WTC11 (cell line): ENCODE results near the gene SOWAHA. TPM values are rescaled to one million over a fixed set of nuclear protein-coding genes. Genes with fewer than 3 reads are reported as not detected.

Source experiments
- ATAC-seq: fragments of 200-7000 bp; cut with Tn5 transposase; 2 replicates; pipeline ENCODE4 v1.10.0; 2021; ENCODE audit warnings: mild to moderate bottlenecking, moderate library complexity
- CTCF ChIA-PET: fragments of 300-600 bp; sonication (Branson Sonifier 250); formaldehyde crosslinking; loops from one replicate; lab custom pipeline; 2021; ENCODE audit warnings: antibody characterized with exemption; lab: Charles Lee
- POLR2A ChIA-PET: fragments of 350-600 bp; sonication (Branson Sonifier 250); formaldehyde crosslinking; loops from one replicate; lab custom pipeline; 2021; ENCODE audit warnings: antibody characterized with exemption; lab: Charles Lee
- DNase-seq: peaks from one replicate; pipeline ENCODE4 v3.0.0; 2021; ENCODE audit warnings: low spot score
- H3K27ac Mint-ChIP-seq: 2 replicates; pipeline ENCODE4 v1.8.0; 2021; ENCODE audit warnings: mixed read lengths
- H3K27me3 Mint-ChIP-seq: 2 replicates; pipeline ENCODE4 v1.8.0; 2021; ENCODE audit warnings: low read depth, mild to moderate bottlenecking, moderate library complexity, mixed read lengths
- H3K36me3 Mint-ChIP-seq: 2 replicates; pipeline ENCODE4 v1.8.0; 2021; ENCODE audit warnings: mixed read lengths
- H3K4me1 Mint-ChIP-seq: 2 replicates; pipeline ENCODE4 v1.8.0; 2022; ENCODE audit warnings: mixed read lengths
- H3K4me3 Mint-ChIP-seq: 2 replicates; pipeline ENCODE4 v1.8.0; 2021; ENCODE audit warnings: mild to moderate bottlenecking, moderate library complexity, mixed read lengths
- H3K9me3 Mint-ChIP-seq: 2 replicates; pipeline ENCODE4 v1.8.0; 2021; ENCODE audit warnings: mixed read lengths
- AR ChIP-seq: fragments of 250-450 bp; sonication (Bioruptor Pico); IDR thresholded peaks from 2 replicates; pipeline ENCODE4 v1.9.0; 2021; ENCODE audit warnings: mild to moderate bottlenecking
- CBFB ChIP-seq: sonication (generic); formaldehyde crosslinking; IDR thresholded peaks from 2 replicates; pipeline ENCODE4 v1.8.1; 2022; ENCODE audit warnings: mild to moderate bottlenecking, low read depth, missing genetic modification reagents
- CREM ChIP-seq: sonication (generic); formaldehyde crosslinking; IDR thresholded peaks from 2 replicates; pipeline ENCODE4 v1.8.1; 2022; ENCODE audit warnings: mild to moderate bottlenecking, missing genetic modification reagents, moderate library complexity
- E2F5 ChIP-seq: sonication (generic); formaldehyde crosslinking; IDR thresholded peaks from 2 replicates; pipeline ENCODE4 v1.8.1; 2022; ENCODE audit warnings: mild to moderate bottlenecking, moderate library complexity, missing genetic modification reagents
- EMX1 ChIP-seq: fragments of 250-450 bp; sonication (Bioruptor Pico); IDR thresholded peaks from 2 replicates; pipeline ENCODE4 v1.8.0; 2021; ENCODE audit warnings: mild to moderate bottlenecking
- FOXP1 ChIP-seq: sonication (generic); formaldehyde crosslinking; IDR thresholded peaks from 2 replicates; pipeline ENCODE4 v1.8.0; 2022; ENCODE audit warnings: missing genetic modification reagents, mild to moderate bottlenecking, moderate library complexity, borderline replicate concordance
- IRF2 ChIP-seq: sonication (generic); formaldehyde crosslinking; IDR thresholded peaks from 2 replicates; pipeline ENCODE4 v1.8.0; 2022; ENCODE audit warnings: low read depth, missing genetic modification reagents, borderline replicate concordance
- KAT7 ChIP-seq: sonication (generic); formaldehyde crosslinking; IDR thresholded peaks from 2 replicates; pipeline ENCODE4 v1.8.1; 2023; ENCODE audit warnings: missing genetic modification reagents, mild to moderate bottlenecking, borderline replicate concordance
- MYBL2 ChIP-seq: sonication (generic); formaldehyde crosslinking; IDR thresholded peaks from 2 replicates; pipeline ENCODE4 v1.8.1; 2023; ENCODE audit warnings: mild to moderate bottlenecking, moderate library complexity, missing genetic modification reagents
- NR2C2 ChIP-seq: sonication (generic); formaldehyde crosslinking; IDR thresholded peaks from 2 replicates; pipeline ENCODE4 v1.8.0; 2022; ENCODE audit warnings: mild to moderate bottlenecking, missing genetic modification reagents
- PRRX2 ChIP-seq: fragments of 250-450 bp; sonication (Bioruptor Pico); IDR thresholded peaks from 2 replicates; pipeline ENCODE4 v1.8.0; 2021; ENCODE audit warnings: mild to moderate bottlenecking
- RELA ChIP-seq: sonication (generic); formaldehyde crosslinking; IDR thresholded peaks from 2 replicates; pipeline ENCODE4 v1.8.1; 2022; ENCODE audit warnings: missing genetic modification reagents, mild to moderate bottlenecking, borderline replicate concordance
- SMAD4 ChIP-seq: sonication (generic); formaldehyde crosslinking; IDR thresholded peaks from 2 replicates; pipeline ENCODE4 v1.8.0; 2022; ENCODE audit warnings: mild to moderate bottlenecking, missing genetic modification reagents
- SOX15 ChIP-seq: fragments of 250-450 bp; sonication (Bioruptor Pico); IDR thresholded peaks from 2 replicates; pipeline ENCODE4 v1.9.0; 2021; ENCODE audit warnings: mild to moderate bottlenecking
- ZNF425 ChIP-seq: fragments of 250-450 bp; sonication (Bioruptor Pico); conservative IDR thresholded peaks from 2 replicates; pipeline ENCODE4 v1.9.0; 2021; ENCODE audit warnings: mild to moderate bottlenecking
- ZNF671 ChIP-seq: fragments of 250-450 bp; sonication (Bioruptor Pico); IDR thresholded peaks from 2 replicates; pipeline ENCODE4 v1.8.0; 2021; ENCODE audit warnings: mild to moderate bottlenecking
- total RNA-seq: library from RNA; stranded (reverse); gene quantifications from 3 replicates; pipeline ENCODE4 v1.2.3, GENCODE V29; 2021
- TF ChIP-seq, protein P1 (sequence below): fragments of 250-450 bp; sonication (Bioruptor Pico); IDR thresholded peaks from 2 replicates; pipeline ENCODE4 v1.9.0; 2021; ENCODE audit warnings: moderate library complexity, mild to moderate bottlenecking, inconsistent platforms, borderline replicate concordance
- TF ChIP-seq, protein P2 (sequence below): sonication (generic); formaldehyde crosslinking; IDR thresholded peaks from 2 replicates; pipeline ENCODE4 v1.8.0; 2022; ENCODE audit warnings: mild to moderate bottlenecking, missing genetic modification reagents
- TF ChIP-seq, protein P3 (sequence below): sonication (generic); formaldehyde crosslinking; IDR thresholded peaks from 2 replicates; pipeline ENCODE4 v1.8.1; 2023; ENCODE audit warnings: mild to moderate bottlenecking, moderate library complexity, missing genetic modification reagents
- TF ChIP-seq, protein P4 (sequence below): sonication (generic); formaldehyde crosslinking; IDR thresholded peaks from 2 replicates; pipeline ENCODE4 v1.8.0; 2022; ENCODE audit warnings: missing genetic modification reagents

Gene SOWAHA
- total RNA-seq, 1 experiment from 2014 or later = 0.11 TPM

DNA sequence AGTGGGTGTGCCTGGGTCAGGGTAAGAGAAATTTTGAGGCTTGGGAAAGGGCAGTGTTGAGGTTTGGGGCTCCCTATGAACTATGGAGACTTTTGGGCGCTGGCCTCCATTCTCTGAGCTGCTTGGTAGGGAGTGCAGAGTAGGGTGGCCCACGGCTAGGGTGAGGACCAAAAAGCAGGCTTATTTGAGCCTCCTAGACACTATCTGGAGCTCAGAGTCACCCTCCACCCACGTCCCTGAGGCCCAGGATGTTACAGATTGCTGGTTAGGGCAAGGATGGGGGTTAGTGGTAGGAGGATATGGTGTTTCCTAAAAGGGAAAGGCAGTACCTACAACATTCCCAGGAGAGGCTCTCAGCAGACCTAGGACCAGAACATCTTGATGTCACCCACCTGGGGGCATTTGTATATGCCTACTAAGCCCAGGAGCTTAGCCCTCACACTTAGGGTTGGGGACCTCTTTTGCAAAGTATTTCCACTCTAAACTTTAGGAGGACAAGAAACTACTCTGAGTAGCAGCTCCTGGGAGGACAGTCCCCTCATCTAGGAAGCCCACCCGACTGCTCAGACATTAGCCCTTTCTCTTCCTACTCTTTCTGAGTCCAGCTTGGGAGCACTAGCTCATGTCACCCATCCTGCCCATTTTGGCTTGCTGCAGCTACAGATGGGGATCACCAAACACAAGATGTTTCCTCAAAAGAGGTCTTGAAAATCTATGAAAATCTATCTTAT, 15.0 kb downstream of the SOWAHA start:
- H3K4me1 Mint-ChIP-seq = peaks cover 18% of the 10 kb centered on the region
- CTCF ChIA-PET = interaction anchor here (0.5 to 4.3 kb wide), 7 partner anchors 9 to 151 kb away, joined by 3 to 40 read pairs (median 5); partner anchors contain the start of genes CCNI2 and SOWAHA
- no peak for ATAC-seq
- DNase-seq = no peak
- H3K27ac Mint-ChIP-seq = no peak overlapping the region
- no peaks in the 10 kb centered on the region for H3K36me3 Mint-ChIP-seq
- no peak overlapping the region for H3K4me3 Mint-ChIP-seq
- H3K9me3 Mint-ChIP-seq = no peaks in the 10 kb centered on the region
- TF ChIP-seq, protein P1, sequence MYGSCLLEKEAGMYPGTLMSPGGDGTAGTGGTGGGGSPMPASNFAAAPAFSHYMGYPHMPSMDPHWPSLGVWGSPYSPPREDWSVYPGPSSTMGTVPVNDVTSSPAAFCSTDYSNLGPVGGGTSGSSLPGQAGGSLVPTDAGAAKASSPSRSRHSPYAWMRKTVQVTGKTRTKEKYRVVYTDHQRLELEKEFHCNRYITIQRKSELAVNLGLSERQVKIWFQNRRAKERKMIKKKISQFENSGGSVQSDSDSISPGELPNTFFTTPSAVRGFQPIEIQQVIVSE (CRISPR knock-in tag) = no peak
- TF ChIP-seq, protein P2, sequence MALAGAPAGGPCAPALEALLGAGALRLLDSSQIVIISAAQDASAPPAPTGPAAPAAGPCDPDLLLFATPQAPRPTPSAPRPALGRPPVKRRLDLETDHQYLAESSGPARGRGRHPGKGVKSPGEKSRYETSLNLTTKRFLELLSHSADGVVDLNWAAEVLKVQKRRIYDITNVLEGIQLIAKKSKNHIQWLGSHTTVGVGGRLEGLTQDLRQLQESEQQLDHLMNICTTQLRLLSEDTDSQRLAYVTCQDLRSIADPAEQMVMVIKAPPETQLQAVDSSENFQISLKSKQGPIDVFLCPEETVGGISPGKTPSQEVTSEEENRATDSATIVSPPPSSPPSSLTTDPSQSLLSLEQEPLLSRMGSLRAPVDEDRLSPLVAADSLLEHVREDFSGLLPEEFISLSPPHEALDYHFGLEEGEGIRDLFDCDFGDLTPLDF (CRISPR knock-in tag) = no peak
- TF ChIP-seq SMAD4 (CRISPR knock-in tag) (no peak), AR (CRISPR knock-in tag) (no peak), E2F5 (CRISPR knock-in tag) (no peak), ZNF671 (CRISPR knock-in tag) (no peak), KAT7 (no peak), IRF2 (CRISPR knock-in tag) (no peak), PRRX2 (CRISPR knock-in tag) (no peak), MYBL2 (no peak), CREM (no peak), CBFB (no peak), RELA (CRISPR knock-in tag) (no peak), ZNF425 (CRISPR knock-in tag) (no peak), NR2C2 (CRISPR knock-in tag) (no peak), EMX1 (no peak), SOX15 (CRISPR knock-in tag) (no peak), FOXP1 (CRISPR knock-in tag) (no peak)
- TF ChIP-seq, protein P3, sequence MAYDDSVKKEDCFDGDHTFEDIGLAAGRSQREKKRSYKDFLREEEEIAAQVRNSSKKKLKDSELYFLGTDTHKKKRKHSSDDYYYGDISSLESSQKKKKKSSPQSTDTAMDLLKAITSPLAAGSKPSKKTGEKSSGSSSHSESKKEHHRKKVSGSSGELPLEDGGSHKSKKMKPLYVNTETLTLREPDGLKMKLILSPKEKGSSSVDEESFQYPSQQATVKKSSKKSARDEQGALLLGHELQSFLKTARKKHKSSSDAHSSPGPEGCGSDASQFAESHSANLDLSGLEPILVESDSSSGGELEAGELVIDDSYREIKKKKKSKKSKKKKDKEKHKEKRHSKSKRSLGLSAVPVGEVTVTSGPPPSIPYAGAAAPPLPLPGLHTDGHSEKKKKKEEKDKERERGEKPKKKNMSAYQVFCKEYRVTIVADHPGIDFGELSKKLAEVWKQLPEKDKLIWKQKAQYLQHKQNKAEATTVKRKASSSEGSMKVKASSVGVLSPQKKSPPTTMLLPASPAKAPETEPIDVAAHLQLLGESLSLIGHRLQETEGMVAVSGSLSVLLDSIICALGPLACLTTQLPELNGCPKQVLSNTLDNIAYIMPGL (CRISPR knock-in tag) = no peak
- TF ChIP-seq, protein P4, sequence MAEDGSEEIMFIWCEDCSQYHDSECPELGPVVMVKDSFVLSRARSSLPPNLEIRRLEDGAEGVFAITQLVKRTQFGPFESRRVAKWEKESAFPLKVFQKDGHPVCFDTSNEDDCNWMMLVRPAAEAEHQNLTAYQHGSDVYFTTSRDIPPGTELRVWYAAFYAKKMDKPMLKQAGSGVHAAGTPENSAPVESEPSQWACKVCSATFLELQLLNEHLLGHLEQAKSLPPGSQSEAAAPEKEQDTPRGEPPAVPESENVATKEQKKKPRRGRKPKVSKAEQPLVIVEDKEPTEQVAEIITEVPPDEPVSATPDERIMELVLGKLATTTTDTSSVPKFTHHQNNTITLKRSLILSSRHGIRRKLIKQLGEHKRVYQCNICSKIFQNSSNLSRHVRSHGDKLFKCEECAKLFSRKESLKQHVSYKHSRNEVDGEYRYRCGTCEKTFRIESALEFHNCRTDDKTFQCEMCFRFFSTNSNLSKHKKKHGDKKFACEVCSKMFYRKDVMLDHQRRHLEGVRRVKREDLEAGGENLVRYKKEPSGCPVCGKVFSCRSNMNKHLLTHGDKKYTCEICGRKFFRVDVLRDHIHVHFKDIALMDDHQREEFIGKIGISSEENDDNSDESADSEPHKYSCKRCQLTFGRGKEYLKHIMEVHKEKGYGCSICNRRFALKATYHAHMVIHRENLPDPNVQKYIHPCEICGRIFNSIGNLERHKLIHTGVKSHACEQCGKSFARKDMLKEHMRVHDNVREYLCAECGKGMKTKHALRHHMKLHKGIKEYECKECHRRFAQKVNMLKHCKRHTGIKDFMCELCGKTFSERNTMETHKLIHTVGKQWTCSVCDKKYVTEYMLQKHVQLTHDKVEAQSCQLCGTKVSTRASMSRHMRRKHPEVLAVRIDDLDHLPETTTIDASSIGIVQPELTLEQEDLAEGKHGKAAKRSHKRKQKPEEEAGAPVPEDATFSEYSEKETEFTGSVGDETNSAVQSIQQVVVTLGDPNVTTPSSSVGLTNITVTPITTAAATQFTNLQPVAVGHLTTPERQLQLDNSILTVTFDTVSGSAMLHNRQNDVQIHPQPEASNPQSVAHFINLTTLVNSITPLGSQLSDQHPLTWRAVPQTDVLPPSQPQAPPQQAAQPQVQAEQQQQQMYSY (CRISPR knock-in tag) = no peak
- POLR2A ChIA-PET = interaction anchor here (1.0 to 1.5 kb wide), 2 partner anchors 38 to 71 kb away, joined by 3 to 6 read pairs; partner anchors contain the start of genes GDF9 and UQCRQ
- peaks cover 82% of the 10 kb centered on the region for H3K27me3 Mint-ChIP-seq
